CD4-positive, alpha-beta T cell treated with Interleukin-4 for 1 hour (primary cell): ENCODE results near the gene C14orf119.
"Not testable (repeated sequence)": the region's sequence is repeated elsewhere in the genome, so short reads cannot be mapped to it uniquely, and the experiment has no call there.

Experiments used
- DNase-seq, 2 donors: peaks; one replicate each; pipeline ENCODE4 v3.0.0-alpha.2; 2020 to 2022

Gene C14orf119

DNA sequence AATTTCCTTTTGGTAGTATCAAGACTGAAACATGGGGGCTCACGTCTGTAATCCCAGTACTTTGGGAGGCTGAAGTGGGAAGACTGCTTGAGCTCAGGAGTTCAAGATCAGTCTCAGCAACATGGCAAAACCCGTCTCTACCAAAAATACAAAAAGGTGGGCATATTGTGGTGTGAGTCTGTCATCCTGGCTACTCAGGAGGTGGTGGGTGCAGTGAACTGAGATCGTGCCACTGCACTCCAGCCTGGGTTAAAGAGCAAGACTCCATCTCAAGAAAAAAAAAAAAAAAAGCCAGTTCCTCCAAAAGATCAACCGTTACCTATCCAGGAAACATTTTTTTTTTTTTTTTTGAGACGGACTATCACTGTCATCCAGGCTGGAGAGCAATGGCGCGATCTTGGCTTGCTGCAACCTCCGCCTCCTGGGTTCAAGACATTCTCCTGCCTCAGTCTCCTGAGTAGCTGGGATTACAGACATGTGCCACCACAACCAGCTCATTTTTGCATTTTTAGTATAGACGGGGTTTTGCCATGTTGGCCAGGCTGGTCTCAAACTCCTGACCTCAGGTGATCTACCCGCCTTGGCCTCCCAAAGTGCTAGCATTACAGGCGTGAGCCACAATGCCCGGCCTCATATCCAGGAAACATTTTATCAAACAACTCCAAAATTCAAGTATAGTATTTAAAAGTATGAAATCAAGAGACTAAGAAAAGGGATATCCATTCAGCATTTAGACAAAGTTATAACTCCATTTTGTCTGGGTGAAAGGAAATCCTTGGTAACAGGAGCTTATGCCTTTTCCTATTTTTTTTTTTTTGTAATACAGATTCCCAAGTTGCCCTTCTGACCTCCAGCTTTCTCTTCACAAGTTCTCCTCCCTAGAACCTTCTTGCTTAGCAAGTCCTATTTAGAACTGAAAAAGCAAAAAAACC lies 3.7 kb upstream of the C14orf119 start:
- DNase-seq, result no peak

DNA sequence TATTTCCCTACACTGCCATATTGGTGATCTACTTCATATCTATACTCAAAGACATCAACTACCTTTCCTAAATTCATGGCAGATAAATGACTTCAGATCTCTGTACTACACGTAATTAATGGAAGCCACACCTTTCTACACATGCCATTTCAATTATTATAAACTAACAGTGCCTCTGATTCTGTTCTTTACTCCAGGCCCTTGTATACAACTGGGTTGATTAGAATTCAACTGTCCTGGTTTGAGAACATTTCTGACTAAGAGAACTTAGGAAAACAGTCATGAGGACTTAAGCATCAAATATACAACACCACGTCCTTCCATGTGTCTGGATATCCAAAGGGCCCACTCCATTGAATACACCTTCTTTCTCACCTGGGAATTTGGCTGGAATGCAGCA lies 2.2 kb upstream of the C14orf119 start:
- no peak for DNase-seq

DNA sequence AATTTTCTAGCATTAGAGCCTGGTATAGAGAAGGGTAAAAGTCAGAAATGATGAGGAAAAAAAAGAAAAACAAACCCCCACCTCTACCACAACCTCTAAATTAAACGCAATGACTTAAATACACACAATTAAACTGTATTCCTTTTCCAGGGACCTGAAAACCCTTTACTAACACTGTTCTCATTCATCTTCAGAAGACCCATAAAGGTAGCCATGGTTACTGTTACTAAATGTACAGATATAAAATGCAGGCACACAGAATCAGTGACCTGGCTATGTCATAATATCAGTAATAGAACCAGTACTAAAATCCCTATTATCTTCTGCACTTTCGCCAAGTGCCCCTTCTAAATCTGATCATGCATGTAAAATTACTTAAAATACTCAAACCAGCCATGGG lies 1.8 kb upstream of the C14orf119 start:
- no peak for DNase-seq

DNA sequence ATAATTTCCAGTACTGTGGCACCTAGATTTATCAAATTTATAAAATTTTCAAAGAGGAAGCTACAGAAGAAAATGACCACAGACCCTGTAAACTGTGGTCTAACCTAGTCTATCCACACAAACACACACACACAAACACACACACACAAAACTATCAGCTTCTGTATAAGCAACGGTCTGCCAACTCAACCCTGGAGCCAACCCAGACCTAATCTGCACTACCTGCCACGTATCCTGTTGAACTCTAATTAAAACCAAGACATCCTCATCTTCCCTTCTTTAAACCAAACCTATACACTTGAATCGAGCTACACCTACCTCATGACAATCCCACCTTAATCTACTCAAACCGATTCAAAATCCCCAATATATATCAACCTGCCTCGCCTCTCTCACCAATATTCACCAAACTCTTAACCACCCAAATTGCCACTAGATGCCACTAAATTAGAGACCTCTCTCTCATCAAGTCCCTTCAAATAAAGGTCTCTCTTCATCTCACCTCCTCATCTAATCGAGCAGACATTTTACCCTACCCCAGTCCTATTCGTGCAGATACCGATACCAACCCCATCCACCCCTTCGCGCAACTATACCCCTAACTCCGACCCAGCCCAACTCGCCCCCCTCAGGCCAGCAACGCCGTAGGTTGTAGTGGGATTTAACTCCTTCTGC lies 1.2 kb upstream of the C14orf119 start:
- DNase-seq, result peak in 1 of 2 donors; percentile 86

DNA sequence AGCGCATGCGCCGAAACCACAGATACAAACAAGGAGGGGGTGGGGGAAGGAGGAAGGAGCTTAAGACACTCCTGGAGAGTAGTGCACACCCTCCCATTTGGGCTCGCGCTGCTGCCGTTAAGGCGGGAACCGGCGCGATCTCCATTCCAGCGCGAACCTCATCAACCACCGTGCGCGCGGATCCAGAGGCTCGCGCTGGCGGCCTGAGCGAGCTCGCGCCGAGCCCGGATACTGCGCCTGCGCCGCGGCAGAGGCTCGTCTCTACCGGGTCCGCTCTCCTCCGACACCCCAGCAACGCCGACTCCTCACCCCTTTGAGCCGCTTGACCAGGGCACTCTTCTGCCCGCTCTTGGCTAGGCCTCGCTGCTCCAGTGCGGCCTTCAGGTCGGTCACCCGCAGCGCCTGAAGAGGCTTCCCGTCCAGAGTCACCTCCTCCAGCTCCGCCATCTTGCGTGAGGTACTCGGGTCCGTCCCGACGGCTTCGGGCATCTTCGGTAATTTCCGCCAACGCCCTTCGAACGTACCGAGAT lies 574 bp upstream of the C14orf119 start, which contains the start of gene ACIN1:
ACIN1 (minus strand) TSS at position 471 of the 530 bp plus-strand sequence; CDS start at position 447, 24 bp downstream.
- peak in 1 of 2 donors; percentile 85 for DNase-seq

DNA sequence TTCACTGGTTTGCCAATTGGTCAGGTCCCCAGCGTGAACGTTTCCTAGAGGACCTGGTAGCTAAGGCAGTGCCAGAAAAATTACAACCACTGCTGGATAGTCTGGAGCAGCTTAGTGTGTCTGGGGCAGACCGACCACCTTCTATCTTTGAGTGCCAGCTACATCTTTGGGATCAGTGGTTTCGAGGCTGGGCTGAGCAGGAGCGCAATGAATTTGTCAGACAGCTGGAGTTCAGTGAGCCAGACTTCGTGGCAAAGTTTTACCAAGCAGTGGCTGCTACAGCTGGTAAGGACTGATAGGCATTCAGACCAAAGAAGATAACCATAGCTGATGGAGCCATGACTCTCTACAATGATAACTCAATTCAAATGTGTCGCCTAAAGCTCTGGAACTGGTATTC lies 2.5 kb downstream of the C14orf119 start:
- DNase-seq, result no peak

DNA sequence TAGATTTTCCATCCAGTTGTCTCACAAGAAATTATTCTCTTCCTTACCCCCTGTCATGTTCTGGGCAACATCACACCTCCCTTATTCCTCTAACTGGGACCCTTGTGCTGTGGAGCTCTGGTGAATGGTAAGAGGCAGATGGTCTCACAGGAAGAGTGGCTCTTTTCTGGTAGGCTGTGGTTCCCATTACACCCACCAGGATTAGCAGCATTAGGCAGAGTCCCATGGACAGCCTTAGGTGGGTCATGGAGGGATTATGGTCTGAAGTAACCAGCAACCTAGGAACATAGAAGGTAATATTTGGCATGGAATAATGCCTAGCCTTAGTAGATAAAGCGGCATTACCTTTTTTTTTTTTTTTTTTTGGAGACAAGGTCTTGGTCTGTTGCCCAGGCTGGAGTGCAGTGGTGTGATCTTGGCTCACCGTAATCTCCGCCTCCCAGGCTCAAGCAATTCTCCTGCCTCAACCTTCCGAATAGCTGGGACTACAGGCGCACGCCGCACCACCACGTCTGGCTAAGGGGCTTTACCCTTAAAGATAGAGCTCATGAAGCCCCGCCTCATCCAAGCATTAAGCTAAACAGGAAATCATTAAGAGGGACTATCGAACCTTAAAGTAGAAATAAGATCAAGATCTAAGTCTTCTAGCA lies 4.0 kb downstream of the C14orf119 start:
- no peak for DNase-seq

DNA sequence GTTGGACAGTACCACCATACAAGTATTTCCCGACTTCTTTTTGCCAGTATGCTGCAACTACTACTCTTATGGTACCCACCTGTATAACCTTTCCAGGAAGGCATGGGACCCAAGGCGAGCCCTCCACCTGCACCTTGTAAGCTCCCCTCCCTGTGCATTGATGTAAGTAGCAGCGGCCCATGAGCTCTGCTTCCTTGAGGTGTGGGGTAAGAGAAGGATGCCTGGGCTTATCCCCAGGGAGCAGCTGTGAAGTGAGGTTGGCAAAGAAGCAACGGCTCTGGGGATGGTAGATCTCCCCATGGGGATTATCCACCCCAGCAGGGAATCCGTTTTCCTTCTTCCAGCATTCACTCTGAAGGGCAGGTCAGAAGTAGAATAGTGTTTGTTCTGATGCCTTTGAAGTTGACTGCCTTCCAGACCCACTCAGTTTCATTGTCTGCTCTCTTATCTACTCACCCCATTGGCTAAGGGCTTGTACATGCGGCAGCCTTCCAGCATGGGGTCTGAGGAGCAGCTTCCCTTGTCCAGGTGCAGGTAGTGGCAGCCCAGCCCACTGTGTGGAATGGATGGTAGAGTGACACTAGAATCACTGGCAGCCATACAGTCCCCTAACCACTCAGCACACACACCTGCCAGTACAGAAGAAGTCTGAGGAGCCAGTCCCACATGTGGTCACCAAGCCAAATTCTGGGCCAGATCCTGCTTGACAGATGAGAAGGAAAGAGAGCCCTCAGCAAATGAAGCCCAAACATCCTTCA lies 6.1 kb downstream of the C14orf119 start:
- no peak for DNase-seq

DNA sequence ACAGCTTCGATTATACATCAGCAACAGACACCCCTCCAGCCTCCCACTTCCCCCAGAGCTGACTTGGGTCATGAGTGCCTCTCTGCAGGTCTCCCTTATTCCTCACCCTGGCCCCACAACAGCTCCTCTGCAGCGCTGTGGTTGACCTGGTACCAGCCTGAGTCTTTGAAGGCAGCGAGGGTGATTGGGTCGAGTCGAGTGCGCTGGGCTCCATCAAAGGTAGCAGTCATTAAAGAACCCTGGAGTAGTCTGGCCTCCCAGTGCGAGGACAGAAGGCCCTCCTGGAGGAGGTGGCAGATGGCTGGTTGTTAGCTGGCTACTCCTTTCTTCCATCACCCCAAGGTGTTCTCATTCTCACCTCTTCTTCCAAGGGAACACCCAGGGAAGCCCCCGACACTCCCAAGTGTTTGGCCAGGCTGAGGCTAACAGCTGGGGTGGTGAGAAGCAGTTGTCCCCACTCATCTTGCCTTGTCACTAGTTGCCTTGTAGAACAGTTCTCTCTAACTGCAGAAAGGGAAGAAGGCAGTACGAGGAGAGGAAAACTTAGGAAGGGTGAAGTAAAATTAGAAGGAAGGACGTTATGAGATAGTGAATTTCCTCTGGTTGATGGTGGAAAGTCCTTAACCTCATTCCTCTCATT lies 6.8 kb downstream of the C14orf119 start:
- DNase-seq, result no peak

DNA sequence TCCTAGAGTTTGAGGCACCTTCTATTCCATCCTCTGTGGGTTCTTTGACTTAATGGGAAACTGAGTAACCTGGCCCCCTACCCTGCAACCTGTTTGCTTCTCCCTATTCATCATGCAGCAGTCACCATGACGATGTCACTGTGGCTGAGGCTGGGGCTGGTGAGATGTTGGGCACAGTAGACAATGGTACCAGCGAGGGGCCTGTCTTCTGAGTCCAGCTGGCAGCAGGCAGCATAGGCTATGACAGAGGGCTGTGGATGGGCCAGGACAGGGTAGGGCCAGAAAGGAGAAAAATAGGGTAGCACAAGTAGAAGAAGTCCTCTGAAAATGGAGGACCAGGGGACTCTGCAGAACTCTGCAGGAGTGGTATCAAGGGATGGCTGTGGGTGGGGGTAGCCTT lies 7.5 kb downstream of the C14orf119 start:
- no peak for DNase-seq

DNA sequence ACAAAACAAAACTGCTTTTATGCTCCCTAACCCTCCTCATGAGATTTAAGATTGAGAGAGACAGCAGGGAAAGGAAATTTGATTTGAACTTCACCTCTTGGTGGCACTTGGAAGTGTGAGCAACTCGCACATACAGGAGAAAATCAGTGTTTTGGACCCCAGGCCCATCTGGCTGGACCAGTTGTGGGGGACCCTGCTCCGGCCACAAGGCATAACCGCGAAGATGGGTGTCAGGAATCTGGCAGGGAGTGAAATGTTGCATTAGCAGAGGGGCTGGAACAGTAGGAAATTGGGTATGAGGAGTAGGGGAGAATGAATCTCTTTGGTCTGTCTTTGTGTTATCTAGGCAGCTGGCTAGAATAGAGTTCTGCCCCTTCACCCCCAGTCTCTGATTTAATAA lies 8.3 kb downstream of the C14orf119 start:
- no peak for DNase-seq

DNA sequence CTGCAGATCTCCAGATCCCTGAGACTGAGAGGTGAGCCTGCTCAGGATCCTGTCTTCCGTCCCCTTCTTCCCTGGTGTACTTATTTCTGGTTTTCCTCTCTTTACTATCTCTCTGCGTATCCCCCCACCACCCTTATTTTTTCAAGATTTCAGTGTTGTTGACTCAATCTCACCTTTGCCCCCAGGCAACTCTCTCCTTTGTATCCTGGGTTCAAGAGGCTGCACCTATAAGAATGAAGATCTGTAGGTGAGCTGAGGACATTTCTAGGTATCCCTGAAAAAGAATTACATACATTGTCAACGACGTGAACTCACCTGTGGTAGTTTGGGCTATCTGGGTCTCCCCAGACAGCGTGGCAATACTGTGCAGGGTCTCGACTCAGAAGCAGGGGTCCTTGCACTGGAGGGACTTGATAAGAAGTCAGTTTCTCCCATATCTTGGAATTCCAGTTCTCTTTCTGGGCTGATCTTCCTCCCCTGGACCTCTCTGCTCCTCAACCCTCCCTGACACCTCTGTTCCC lies 8.8 kb downstream of the C14orf119 start:
- DNase-seq, result no peak

DNA sequence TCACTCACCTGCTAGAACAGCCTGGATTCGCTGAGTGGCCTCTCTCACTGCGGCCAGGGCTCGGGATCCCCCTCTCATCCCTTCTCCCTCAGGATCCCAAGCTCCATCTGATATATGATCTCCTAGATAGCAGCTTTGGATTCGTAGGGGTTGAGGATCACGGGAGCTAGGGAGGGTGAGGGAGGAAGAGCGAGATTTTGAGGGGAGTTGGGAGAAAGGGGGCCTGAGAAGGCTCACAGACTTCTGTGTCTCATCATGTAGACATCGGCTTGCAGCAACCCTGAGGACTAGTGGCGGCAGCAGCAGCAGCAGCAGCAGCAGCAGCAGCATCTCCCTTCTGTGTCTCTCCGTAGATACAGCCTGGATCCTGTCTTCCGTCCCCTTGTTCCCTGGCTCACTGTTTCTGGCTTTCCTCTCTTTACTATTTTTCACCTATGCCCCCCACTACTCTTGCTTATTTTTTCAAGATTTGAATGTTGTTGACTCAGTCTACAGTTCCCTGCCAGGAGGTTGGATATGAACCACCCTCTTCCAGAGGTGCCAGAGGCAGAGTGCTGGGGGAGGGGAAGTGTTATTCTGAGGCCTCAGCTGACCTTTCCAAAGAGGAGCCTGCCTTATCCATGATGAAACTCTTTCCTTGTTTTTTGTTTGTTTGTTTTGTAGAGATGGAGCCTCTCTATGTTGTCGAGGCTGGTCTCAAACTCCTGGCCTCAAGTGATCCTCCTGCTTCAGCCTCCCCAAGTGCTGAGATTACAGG lies 9.5 kb downstream of the C14orf119 start, which contains the start of gene CIROP:
CIROP (minus strand) TSS at position 399 of the 757 bp plus-strand sequence; CDS start at position 330, 69 bp downstream.
- no peak for DNase-seq

DNA sequence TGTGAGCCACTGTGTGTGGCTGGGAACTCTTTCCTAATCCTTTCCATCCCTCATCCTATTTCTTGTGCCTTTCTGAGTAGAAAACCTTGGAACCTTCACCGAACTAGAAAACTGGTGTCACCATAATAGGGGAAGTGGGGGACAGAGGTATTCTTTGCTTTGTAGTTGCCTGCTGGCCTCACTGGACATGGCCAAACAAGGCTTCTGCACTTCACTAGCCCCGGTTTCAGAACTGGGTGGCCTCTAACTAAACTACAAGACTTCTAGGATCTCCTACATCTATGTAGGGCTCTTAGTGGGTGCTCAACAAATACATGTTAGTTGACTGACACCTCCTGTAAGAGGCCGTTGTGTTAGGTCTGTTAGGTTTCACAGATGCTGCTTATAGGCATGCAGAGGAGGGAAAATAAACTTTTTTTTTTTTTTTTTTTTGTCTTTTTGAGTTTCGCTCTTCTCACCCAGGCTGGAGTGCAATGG lies 10.1 kb downstream of the C14orf119 start:
- DNase-seq, result no peak

DNA sequence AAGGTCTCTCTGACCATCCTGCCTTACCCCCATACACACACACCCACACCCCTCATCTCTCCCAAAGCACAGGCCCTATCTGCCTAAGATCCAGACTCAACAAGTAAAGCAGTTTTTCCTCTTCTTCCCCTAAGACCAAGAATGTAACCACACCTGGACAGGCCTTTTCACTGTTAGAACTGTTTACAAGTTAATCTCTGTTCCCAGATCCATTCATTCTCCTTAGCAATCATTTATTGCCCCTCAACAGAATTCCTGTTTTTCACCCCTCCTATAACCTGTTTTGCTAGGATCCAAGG lies 11.4 kb downstream of the C14orf119 start:
- no peak for DNase-seq

DNA sequence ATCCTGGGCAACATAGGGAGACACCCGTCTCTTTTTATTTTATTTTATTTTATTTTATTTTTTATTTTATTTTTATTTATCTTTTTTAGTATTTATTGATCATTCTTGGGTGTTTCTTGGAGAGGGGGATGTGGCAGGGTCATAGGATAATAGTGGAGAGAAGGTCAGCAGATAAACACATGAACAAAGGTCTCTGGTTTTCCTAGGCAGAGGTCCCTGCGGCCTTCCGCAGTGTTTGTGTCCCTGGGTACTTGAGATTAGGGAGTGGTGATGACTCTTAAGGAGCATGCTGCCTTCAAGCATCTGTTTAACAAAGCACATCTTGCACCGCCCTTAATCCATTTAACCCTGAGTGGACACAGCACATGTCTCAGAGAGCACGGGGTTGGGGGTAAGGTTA lies 12.3 kb downstream of the C14orf119 start:
- not testable (repeated sequence) for DNase-seq

DNA sequence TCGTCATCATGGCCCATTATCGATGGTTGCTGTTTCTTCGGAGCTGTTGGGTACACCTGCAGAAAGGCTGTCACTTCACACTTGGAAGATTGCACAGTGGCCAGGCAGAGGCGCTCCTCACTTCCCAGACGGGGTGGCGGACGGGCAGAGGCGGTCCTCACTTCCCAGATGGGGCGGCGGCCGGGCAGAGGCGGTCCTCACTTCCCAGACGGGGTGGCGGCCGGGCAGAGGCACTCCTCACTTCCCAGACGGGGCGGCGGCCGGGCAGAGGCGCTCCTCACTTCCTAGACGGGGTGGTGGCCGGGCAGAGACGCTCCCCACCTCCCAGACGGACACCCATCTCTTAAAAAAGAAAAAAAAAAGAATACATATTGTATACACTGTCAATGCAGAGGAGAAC lies 12.9 kb downstream of the C14orf119 start:
- not testable (repeated sequence) for DNase-seq

DNA sequence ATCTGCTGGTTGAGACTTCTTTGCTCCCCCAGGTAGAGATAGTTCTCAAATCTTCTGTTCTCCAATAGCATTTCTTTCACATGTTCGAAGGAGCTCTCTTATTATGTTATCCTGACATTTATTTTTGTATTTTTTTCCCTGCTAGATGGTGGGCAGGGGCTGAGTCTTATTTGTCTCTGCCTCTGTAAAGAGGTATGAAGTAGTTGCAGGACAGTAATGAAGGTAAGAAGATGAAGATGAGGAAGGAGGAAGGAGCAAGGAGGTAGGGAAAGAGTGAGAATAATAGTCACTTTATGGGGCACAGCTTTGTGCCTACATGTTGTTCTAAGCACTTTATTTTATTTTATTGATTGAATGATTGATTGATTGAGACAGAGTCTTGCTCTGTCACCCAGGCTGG lies 14.5 kb downstream of the C14orf119 start:
- no peak for DNase-seq

DNA sequence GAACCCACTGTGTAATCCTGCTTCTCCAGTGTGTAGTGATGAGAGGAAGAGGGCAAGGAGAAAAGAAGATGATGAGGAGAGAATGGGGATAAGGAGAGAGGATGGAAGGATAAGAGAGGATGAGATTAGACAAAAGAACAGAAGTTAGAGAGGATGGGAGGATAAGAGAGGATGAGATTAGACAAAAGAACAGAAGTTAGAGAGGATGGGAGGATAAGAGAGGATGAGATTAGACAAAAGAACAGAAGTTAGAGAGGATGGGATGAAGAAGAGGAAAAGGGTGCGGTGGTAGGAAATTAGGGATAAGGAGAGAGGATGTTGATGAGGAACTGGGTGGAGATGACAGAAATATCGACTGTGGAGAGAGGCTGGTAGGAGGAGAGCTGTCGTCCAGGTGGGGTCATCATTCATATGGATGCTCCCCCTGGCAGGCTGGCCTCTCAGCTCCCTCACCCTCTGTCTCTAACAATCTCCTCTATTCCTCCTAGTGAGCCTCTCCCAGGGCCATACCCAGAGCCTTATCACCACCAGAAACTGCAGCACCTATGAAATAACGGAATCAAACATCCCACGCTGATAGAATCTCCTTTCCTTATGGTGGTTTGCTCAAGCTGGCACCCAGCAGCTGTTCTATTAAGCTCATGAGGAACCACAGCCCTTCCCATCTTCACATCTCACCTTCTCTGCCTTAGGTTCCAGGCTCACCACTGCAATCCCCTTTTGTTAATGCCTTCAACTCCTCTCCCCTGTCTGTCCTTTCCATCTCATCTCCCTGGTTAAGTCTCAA lies 15.5 kb downstream of the C14orf119 start:
- no peak for DNase-seq
